GM12878 (cell line): ENCODE results near the gene CNPY1. TPM values are rescaled to one million over a fixed set of nuclear protein-coding genes. Genes with fewer than 3 reads are reported as not detected.

ENCODE experiments used
- ATAC-seq: fragments of 200-7000 bp; cut with Tn5 transposase; 3 replicates; pipeline ENCODE4 v1.9.1; 2020; ENCODE audit warnings: mild to moderate bottlenecking, moderate library complexity
- BruUV-seq: library from RNA; stranded (reverse); fragments of 400-500 nt; replicated peaks from 2 replicates; lab custom pipeline; 2021; lab: Mats Ljungman, UMichigan
- CTCF ChIA-PET: fragments of 300-600 bp; sonication (Branson Sonifier 250); formaldehyde crosslinking; extraction: SDS; loops from one replicate; lab custom pipeline; 2021; ENCODE audit warnings: inconsistent platforms; lab: Yijun Ruan, JAX
- POLR2A ChIA-PET: fragments of 350-600 bp; formaldehyde crosslinking; extraction: SDS; loops from one replicate; lab custom pipeline; 2021; ENCODE audit warnings: inconsistent platforms; lab: Charles Lee
- RAD21 ChIA-PET: fragments of 300-600 bp; sonication (Branson Sonifier 250); formaldehyde crosslinking; loops from one replicate; lab custom pipeline; 2023; ENCODE audit warnings: antibody characterized with exemption; ENCODE audit not compliant: unreplicated experiment; lab: Charles Lee
- SMC1A ChIA-PET: fragments of 300-600 bp; sonication (Branson Sonifier 250); formaldehyde crosslinking; loops from one replicate; lab custom pipeline; 2023; ENCODE audit not compliant: unreplicated experiment, uncharacterized antibody; lab: Charles Lee
- DNase-seq: peaks from one replicate; pipeline ENCODE4 v3.0.0-alpha.2; 2011; ENCODE audit warnings: low read depth, low spot score
- FAIRE-seq: peaks from 3 replicates; lab custom pipeline; 2011; peaks lifted over from hg19 to GRCh38; lab: Jason Lieb, UNC
- H2AFZ ChIP-seq: 2 replicates; pipeline ENCODE4 v1.6.0; 2011; ENCODE audit warnings: low read depth, low read length, control low read depth; ENCODE audit not compliant: control insufficient read depth
- H3K27ac ChIP-seq: 2 replicates; pipeline ENCODE4 v1.5.1; 2011; ENCODE audit warnings: control low read depth; ENCODE audit not compliant: control insufficient read depth, insufficient read depth
- H3K27me3 ChIP-seq, 2 experiments: replicated peaks in 1 of 2; 2 replicates each; pipeline versions ENCODE4 v1.6.0 to v1.6.1; 2011; ENCODE audit warnings: low read length in 1 of 2; ENCODE audit not compliant: control insufficient read depth in 2 of 2, insufficient read depth in 2 of 2
- H3K36me3 ChIP-seq, 2 experiments: 2 replicates each; pipeline ENCODE4 v1.5.1; 2011; ENCODE audit warnings: low read length in 1 of 2; ENCODE audit not compliant: control insufficient read depth in 2 of 2, insufficient read depth in 2 of 2
- H3K4me1 ChIP-seq: 2 replicates; pipeline ENCODE4 v1.6.1; 2011; ENCODE audit warnings: mild to moderate bottlenecking, low read length, moderate library complexity, mixed read lengths; ENCODE audit not compliant: control insufficient read depth, insufficient read depth
- H3K4me2 ChIP-seq: 2 replicates; pipeline ENCODE4 v1.6.0; 2011; ENCODE audit warnings: control low read depth; ENCODE audit not compliant: control insufficient read depth, insufficient read depth
- H3K4me3 ChIP-seq: fragments of 200-600 bp; sonication (generic); 2 replicates; pipeline ENCODE4 v1.5.1; 2016
- H3K79me2 ChIP-seq: 2 replicates; pipeline ENCODE4 v1.6.0; 2011; ENCODE audit warnings: low read length; ENCODE audit not compliant: control insufficient read depth, insufficient read depth
- H3K9ac ChIP-seq: 2 replicates; pipeline ENCODE4 v1.8.0; 2011; ENCODE audit warnings: low read length, control low read depth, mixed read lengths; ENCODE audit not compliant: control insufficient read depth, insufficient read depth
- H3K9me3 ChIP-seq: replicated peaks from 3 replicates; pipeline ENCODE4 v1.5.1; 2011; ENCODE audit warnings: mild to moderate bottlenecking, low read length; ENCODE audit not compliant: control insufficient read depth, insufficient read depth
- H4K20me1 ChIP-seq: 2 replicates; pipeline ENCODE4 v1.6.0; 2011; ENCODE audit not compliant: control insufficient read depth, insufficient read depth
- ATF3 ChIP-seq: IDR thresholded peaks from 2 replicates; pipeline ENCODE4 v1.6.1; 2011; ENCODE audit warnings: low read depth, mild to moderate bottlenecking, low read length, moderate library complexity, borderline replicate concordance; ENCODE audit errors: extremely low read depth
- CEBPB ChIP-seq, 2 experiments: fragments of 150-350 bp in 1 of 2; IDR thresholded peaks; 2 replicates each; pipeline ENCODE4 v1.6.1; 2012 to 2014; ENCODE audit warnings: low read depth in 2 of 2, low read length in 2 of 2, borderline replicate concordance in 1 of 2, inconsistent platforms in 1 of 2
- ETV6 ChIP-seq, 2 experiments: fragments of 450-650 bp in 1 of 2; IDR thresholded peaks in 1 of 2; conservative IDR thresholded peaks in 1 of 2; 2 replicates each; pipeline ENCODE4 v1.6.1; 2014; ENCODE audit warnings: antibody characterized with exemption in 1 of 2, borderline replicate concordance in 1 of 2, low read depth in 1 of 2, mild to moderate bottlenecking in 1 of 2, moderate library complexity in 1 of 2
- GATAD2B ChIP-seq: fragments of 450-650 bp; conservative IDR thresholded peaks from 2 replicates; pipeline ENCODE4 v1.6.1; 2017; ENCODE audit warnings: low read depth, mild to moderate bottlenecking, moderate library complexity
- PAX5 ChIP-seq: IDR thresholded peaks from 2 replicates; pipeline ENCODE4 v1.6.1; 2011; ENCODE audit warnings: low read depth, low read length, borderline replicate concordance
- RUNX3 ChIP-seq: IDR thresholded peaks from 2 replicates; pipeline ENCODE4 v1.6.1; 2012; ENCODE audit warnings: low read length, inconsistent platforms
- SUZ12 ChIP-seq: fragments of 200-600 bp; sonication (generic); IDR thresholded peaks from one replicate; pipeline ENCODE4 v1.6.1; 2018; ENCODE audit warnings: antibody characterized with exemption, mild to moderate bottlenecking; ENCODE audit not compliant: unreplicated experiment
- ZNF384 ChIP-seq: IDR thresholded peaks from 2 replicates; pipeline ENCODE4 v1.6.1; 2012; ENCODE audit warnings: low read depth, mild to moderate bottlenecking, low read length, improper control_type of control experiment, borderline replicate concordance
- WGBS: methylation state at CpG from one replicate; pipeline ENCODE4 v1.1.6; 2016; ENCODE audit warnings: low lambda C conversion rate; ENCODE audit not compliant: insufficient replicate concordance, insufficient coverage; ENCODE audit errors: missing lambda C conversion rate; 5-methylcytosine and 5-hydroxymethylcytosine counted together
- in situ Hi-C: fragments of 300-500 bp; cut with MboI; formaldehyde crosslinking; loops from 9 replicates; pipeline ENCODE4 v1.14.3; 2018; ENCODE audit warnings: mixed read lengths
- intact Hi-C: fragments of 100-400 bp; cut with micrococcal nuclease; formaldehyde crosslinking; loops from one replicate; pipeline ENCODE4 v1.14.2; 2022; ENCODE audit not compliant: unreplicated experiment
- polyA plus RNA-seq, 11 experiments: library from polyadenylated mRNA; depleted of rRNA in 4 of 11; unstranded in 6 of 11; stranded (reverse) in 5 of 11; fragments of >200 nt; fragmentation: Nextera tagmentation in 4 of 11; fragmentation: Illumina TruSeq in 1 of 11; extraction: Ambion mirVana in 4 of 11; extraction: Trizol in 1 of 11; gene quantifications; 1 replicate in 1 of 11; 2 replicates in 10 of 11; pipeline versions ENCODE4 v1.2.1 to v1.2.3, GENCODE V29; 2011 to 2016; ENCODE audit warnings: inconsistent platforms in 2 of 11, missing spikeins in 2 of 11, low read depth in 1 of 11
- total RNA-seq, 4 experiments: library from RNA; depleted of rRNA in 3 of 4; stranded (reverse); fragments of >200 nt in 3 of 4; fragmentation: Illumina TruSeq in 1 of 4; extraction: Trizol in 1 of 4; gene quantifications; 2 replicates each; pipeline versions ENCODE4 v1.2.1 to v1.2.3, GENCODE V29; 2013 to 2021

The CNPY1 gene
- total and polyA plus RNA-seq, 10 of the 15 experiments (the other 5 are each of a cell fraction or from before 2014, with no cell fraction given): not detected

GRCh38 chr7:155457544-155458110 lies 88.7 kb downstream of the CNPY1 start:
- Histone ChIP-seq H3K9me3 (no peaks in the 10 kb centered on the region; the same call in 2 of the 3 replicates), H3K4me2 (no peak overlapping the region), H3K4me1 (no peaks in the 10 kb centered on the region), H3K27me3 (peaks cover 25 to 35% of the 10 kb centered on the region in 2 experiments), H3K36me3 (no peaks in the 10 kb centered on the region), H3K9ac (no peak overlapping the region), H3K79me2 (no peaks in the 10 kb centered on the region), H3K4me3 (no peak overlapping the region), H2AFZ (no peak overlapping the region), H4K20me1 (0 out of 2 replicates have a peak, but pooled peaks cover 3% of the 10 kb centered on the region)
- WGBS: 79% methylated on average over 10 of the region's 98 CpGs
- no peak for ATAC-seq
- intact Hi-C loops (no loop called here), in situ Hi-C loops (no loop called here)
- CTCF ChIA-PET: no interaction called here
- BruUV-seq: no TSS peak
- FAIRE-seq: no peak
- RAD21 ChIA-PET: no interaction called here
- SMC1A ChIA-PET: no interaction called here
- POLR2A ChIA-PET: no interaction called here
- no peak for DNase-seq
- no peak for TF ChIP-seq GATAD2B
- no peak for TF ChIP-seq ETV6 (conservative IDR thresholded peaks at IDR 0.05 in 1 of 2, IDR thresholded peaks at IDR 0.05 in 1 of 2; ENCODE audit: borderline replicate concordance in 1 of 2, low read depth in 1 of 2)
- TF ChIP-seq SUZ12: no peak
- TF ChIP-seq ZNF384: no peak
- no peak for TF ChIP-seq CEBPB (IDR thresholded peaks at IDR 0.05; ENCODE audit: borderline replicate concordance in 1 of 2, low read depth in 2 of 2, low read length in 2 of 2)
- TF ChIP-seq PAX5: no peak
- no peak for TF ChIP-seq ATF3
- no peak for TF ChIP-seq RUNX3
- TF ChIP-seq, all 136 proteins: peak for 0
- no peak overlapping the region for H3K27ac ChIP-seq
